H9 (cell line): Measurements from ENCODE around the gene ADAMTS17. TPM values are rescaled to one million over a fixed set of nuclear protein-coding genes. Genes with fewer than 3 reads are reported as not detected.

Experiments used
- DNase-seq: peaks from one replicate; pipeline ENCODE4 v3.0.0-alpha.2; 2017
- H2AFZ ChIP-seq: one replicate; pipeline ENCODE4 v1.6.1; 2013; ENCODE audit warnings: mild to moderate bottlenecking, low read length, control low read depth, moderate library complexity
- H2AK5ac ChIP-seq: 2 replicates; pipeline ENCODE4 v1.6.1; 2013; ENCODE audit warnings: low read length, control low read depth, mixed read lengths; ENCODE audit not compliant: insufficient read length
- H2BK120ac ChIP-seq: one replicate; pipeline ENCODE4 v1.6.1; 2013; ENCODE audit warnings: low read depth, mild to moderate bottlenecking, low read length, control low read depth, inconsistent platforms; ENCODE audit not compliant: poor library complexity, severe bottlenecking
- H2BK12ac ChIP-seq: 2 replicates; pipeline ENCODE4 v1.6.1; 2013; ENCODE audit warnings: low read length, control low read depth, mixed read lengths, low read depth; ENCODE audit not compliant: insufficient read length
- H2BK15ac ChIP-seq: 2 replicates; pipeline ENCODE4 v1.6.1; 2013; ENCODE audit warnings: low read depth, low read length, control low read depth
- H2BK20ac ChIP-seq: one replicate; pipeline ENCODE4 v1.6.1; 2013; ENCODE audit warnings: low read depth, mild to moderate bottlenecking, low read length, control low read depth, inconsistent platforms; ENCODE audit not compliant: poor library complexity, severe bottlenecking
- H2BK5ac ChIP-seq: 2 replicates; pipeline ENCODE4 v1.6.1; 2013; ENCODE audit warnings: low read length, control low read depth, mixed read lengths; ENCODE audit not compliant: insufficient read length
- H3K14ac ChIP-seq: 2 replicates; pipeline ENCODE4 v1.6.1; 2013; ENCODE audit warnings: low read length, control low read depth; ENCODE audit not compliant: insufficient read depth
- H3K18ac ChIP-seq: 2 replicates; pipeline ENCODE4 v1.6.1; 2013; ENCODE audit warnings: low read depth, mild to moderate bottlenecking, mixed read lengths, low read length, control low read depth; ENCODE audit not compliant: insufficient read length
- H3K23ac ChIP-seq: 2 replicates; pipeline ENCODE4 v1.6.1; 2013; ENCODE audit warnings: low read length, control low read depth, mixed read lengths, low read depth; ENCODE audit not compliant: insufficient read length
- H3K23me2 ChIP-seq: 2 replicates; pipeline ENCODE4 v1.6.1; 2013; ENCODE audit warnings: low read depth, mild to moderate bottlenecking, mixed read lengths, low read length, control low read depth; ENCODE audit not compliant: insufficient read length, poor library complexity, severe bottlenecking
- H3K27ac ChIP-seq: 2 replicates; pipeline ENCODE4 v1.5.1; 2013; ENCODE audit warnings: low read length, control low read depth, mixed read lengths, low read depth; ENCODE audit not compliant: insufficient read length
- H3K27me3 ChIP-seq: 2 replicates; pipeline ENCODE4 v1.6.1; 2013; ENCODE audit warnings: low read length, control low read depth, inconsistent platforms; ENCODE audit not compliant: insufficient read depth
- H3K4ac ChIP-seq: 2 replicates; pipeline ENCODE4 v1.6.1; 2013; ENCODE audit warnings: low read depth, mild to moderate bottlenecking, control low read depth, inconsistent platforms, low read length, moderate library complexity
- H3K4me1 ChIP-seq: 2 replicates; pipeline ENCODE4 v1.6.1; 2013; ENCODE audit warnings: low read length, control low read depth, inconsistent platforms; ENCODE audit not compliant: insufficient read depth
- H3K4me2 ChIP-seq: 2 replicates; pipeline ENCODE4 v1.6.1; 2013; ENCODE audit warnings: low read length, control low read depth, mixed read lengths; ENCODE audit not compliant: insufficient read length, insufficient read depth
- H3K56ac ChIP-seq: 2 replicates; pipeline ENCODE4 v1.6.1; 2013; ENCODE audit warnings: low read depth, mild to moderate bottlenecking, mixed read lengths, low read length, control low read depth; ENCODE audit not compliant: insufficient read length
- H3K79me1 ChIP-seq: 2 replicates; pipeline ENCODE4 v1.6.1; 2013; ENCODE audit warnings: low read depth, mild to moderate bottlenecking, moderate library complexity, low read length, control low read depth, inconsistent platforms; ENCODE audit not compliant: insufficient read depth, poor library complexity, severe bottlenecking
- H3K79me2 ChIP-seq: 2 replicates; pipeline ENCODE4 v1.6.1; 2013; ENCODE audit warnings: low read length, control low read depth, inconsistent platforms; ENCODE audit not compliant: insufficient read depth
- H3K9ac ChIP-seq: 2 replicates; pipeline ENCODE4 v1.6.1; 2013; ENCODE audit warnings: low read length, control low read depth, mixed read lengths; ENCODE audit not compliant: insufficient read length; ENCODE audit errors: extremely low read depth
- H3K9me3 ChIP-seq: one replicate; pipeline ENCODE4 v1.6.1; 2013; ENCODE audit warnings: low read depth, low read length, inconsistent platforms; ENCODE audit not compliant: control insufficient read depth
- H3T11ph ChIP-seq: one replicate; pipeline ENCODE4 v1.6.1; 2013; ENCODE audit warnings: mild to moderate bottlenecking, low read length, control low read depth, inconsistent platforms
- H4K20me1 ChIP-seq: one replicate; pipeline ENCODE4 v1.6.1; 2013; ENCODE audit not compliant: control insufficient read depth, insufficient read length, insufficient read depth
- H4K5ac ChIP-seq: 2 replicates; pipeline ENCODE4 v1.6.1; 2013; ENCODE audit warnings: low read depth, mild to moderate bottlenecking, mixed read lengths, low read length, control low read depth; ENCODE audit not compliant: insufficient read length
- H4K8ac ChIP-seq: replicated peaks from 2 replicates; pipeline ENCODE4 v1.6.1; 2013; ENCODE audit warnings: low read length, control low read depth, mixed read lengths, low read depth; ENCODE audit not compliant: insufficient read length
- H4K91ac ChIP-seq: 2 replicates; pipeline ENCODE4 v1.6.1; 2013; ENCODE audit warnings: low read depth, mild to moderate bottlenecking, moderate library complexity, mixed read lengths, low read length, control low read depth; ENCODE audit not compliant: insufficient read length
- H3K27ac Mint-ChIP-seq, 3 experiments: 2 replicates in 2 of 3; 3 replicates in 1 of 3; pipeline ENCODE4 v1.8.0; 2020 to 2021; ENCODE audit warnings: mixed read lengths in 3 of 3, mild to moderate bottlenecking in 1 of 3, moderate library complexity in 1 of 3
- H3K27me3 Mint-ChIP-seq: 2 replicates; pipeline ENCODE4 v1.8.0; 2021; ENCODE audit warnings: low read depth, mild to moderate bottlenecking, moderate library complexity, mixed read lengths
- H3K36me3 Mint-ChIP-seq, 3 experiments: 2 replicates in 2 of 3; 3 replicates in 1 of 3; pipeline ENCODE4 v1.8.0; 2020 to 2021; ENCODE audit warnings: low read depth in 3 of 3, mixed read lengths in 3 of 3; ENCODE audit not compliant: insufficient read depth in 1 of 3
- H3K4me1 Mint-ChIP-seq, 2 experiments: 2 replicates each; pipeline ENCODE4 v1.8.0; 2020; ENCODE audit warnings: mixed read lengths in 2 of 2
- H3K4me3 Mint-ChIP-seq, 2 experiments: 2 replicates in 1 of 2; 3 replicates in 1 of 2; pipeline ENCODE4 v1.8.0; 2020 to 2021; ENCODE audit warnings: mild to moderate bottlenecking in 2 of 2, mixed read lengths in 2 of 2, moderate library complexity in 1 of 2
- H3K9me3 Mint-ChIP-seq, 2 experiments: 2 replicates in 1 of 2; 3 replicates in 1 of 2; pipeline ENCODE4 v1.8.0; 2020; ENCODE audit warnings: mild to moderate bottlenecking in 2 of 2, mixed read lengths in 2 of 2, moderate library complexity in 1 of 2
- WGBS: extraction: QIAGEN DNeasy Blood & Tissue Kit; methylation state at CpG from one replicate; pipeline ENCODE4 v1.1.7; 2013; ENCODE audit warnings: missing lambda C conversion rate, low lambda C conversion rate, mixed read lengths; ENCODE audit not compliant: insufficient read length; ENCODE audit errors: extremely low coverage; 5-methylcytosine and 5-hydroxymethylcytosine counted together
- total RNA-seq: library from RNA; stranded (reverse); gene quantifications from 2 replicates; pipeline ENCODE4 v1.2.1, GENCODE V29; 2021
- TF ChIP-seq, protein P1 (sequence below): fragments of 200-600 bp; sonication (generic); conservative IDR thresholded peaks from 3 replicates; pipeline ENCODE4 v1.8.0; 2021; ENCODE audit warnings: antibody characterized with exemption, mild to moderate bottlenecking

The ADAMTS17 gene
- total RNA-seq, 1 experiment from 2014 or later = 2.9 TPM

DNA sequence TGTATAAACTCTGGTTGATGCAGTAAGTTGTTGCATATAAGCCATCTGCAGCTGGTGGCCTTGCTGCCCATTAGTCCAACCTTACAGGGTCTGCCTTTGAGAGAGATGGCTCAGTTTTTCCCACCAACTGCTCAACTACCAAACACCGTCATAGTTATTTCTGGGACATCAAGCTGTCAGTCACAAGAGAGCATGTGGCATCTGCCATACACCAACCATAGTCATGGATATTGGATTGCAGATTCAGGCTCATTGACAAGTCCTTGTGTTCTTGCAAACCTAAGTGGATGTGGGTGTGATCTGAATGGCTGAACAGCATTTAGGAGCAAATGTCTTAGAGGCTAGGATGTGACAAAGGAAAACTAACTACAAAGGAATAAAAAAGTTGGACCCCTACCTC is 137.6 kb downstream of the ADAMTS17 start:
- no peak overlapping the region for H2BK15ac ChIP-seq
- H3K79me1 ChIP-seq = no peaks in the 10 kb centered on the region
- H2AFZ ChIP-seq = no peak overlapping the region
- Mint-ChIP-seq H3K4me3 (no peak overlapping the region), H3K36me3 (peaks cover 0 to 5% (median 0%) of the 10 kb centered on the region in 3 experiments; a peak in 1 of 7 replicates), H3K9me3 (no peaks in the 10 kb centered on the region; a peak in 1 of 5 replicates), H3K27me3 (peaks cover 6% of the 10 kb centered on the region; the same call in 1 of the 2 replicates), H3K4me1 (peaks cover 21 to 35% of the 10 kb centered on the region in 2 experiments), H3K27ac (no peak overlapping the region)
- no peak overlapping the region for H4K5ac ChIP-seq
- H3K14ac ChIP-seq = no peak overlapping the region
- no peak overlapping the region for H2BK5ac ChIP-seq
- H3K27ac ChIP-seq = no peak overlapping the region
- no peak for DNase-seq
- no peak overlapping the region for H3K4ac ChIP-seq
- H3K23ac ChIP-seq = no peak overlapping the region
- no peaks in the 10 kb centered on the region for H4K20me1 ChIP-seq
- H2BK20ac ChIP-seq = no peak overlapping the region
- H2BK120ac ChIP-seq = no peak overlapping the region
- no peak overlapping the region for H3K4me2 ChIP-seq
- H4K8ac ChIP-seq = no peak overlapping the region
- no peaks in the 10 kb centered on the region for H3K23me2 ChIP-seq
- no peak overlapping the region for H2BK12ac ChIP-seq
- no peaks in the 10 kb centered on the region for H3K79me2 ChIP-seq
- no peaks in the 10 kb centered on the region for H3K27me3 ChIP-seq
- H3K56ac ChIP-seq = no peak overlapping the region
- H2AK5ac ChIP-seq = no peak overlapping the region
- no CpG with 5 or more reads among the region's 1 CpG for WGBS
- no peaks in the 10 kb centered on the region for H3K4me1 ChIP-seq
- TF ChIP-seq, protein P1, sequence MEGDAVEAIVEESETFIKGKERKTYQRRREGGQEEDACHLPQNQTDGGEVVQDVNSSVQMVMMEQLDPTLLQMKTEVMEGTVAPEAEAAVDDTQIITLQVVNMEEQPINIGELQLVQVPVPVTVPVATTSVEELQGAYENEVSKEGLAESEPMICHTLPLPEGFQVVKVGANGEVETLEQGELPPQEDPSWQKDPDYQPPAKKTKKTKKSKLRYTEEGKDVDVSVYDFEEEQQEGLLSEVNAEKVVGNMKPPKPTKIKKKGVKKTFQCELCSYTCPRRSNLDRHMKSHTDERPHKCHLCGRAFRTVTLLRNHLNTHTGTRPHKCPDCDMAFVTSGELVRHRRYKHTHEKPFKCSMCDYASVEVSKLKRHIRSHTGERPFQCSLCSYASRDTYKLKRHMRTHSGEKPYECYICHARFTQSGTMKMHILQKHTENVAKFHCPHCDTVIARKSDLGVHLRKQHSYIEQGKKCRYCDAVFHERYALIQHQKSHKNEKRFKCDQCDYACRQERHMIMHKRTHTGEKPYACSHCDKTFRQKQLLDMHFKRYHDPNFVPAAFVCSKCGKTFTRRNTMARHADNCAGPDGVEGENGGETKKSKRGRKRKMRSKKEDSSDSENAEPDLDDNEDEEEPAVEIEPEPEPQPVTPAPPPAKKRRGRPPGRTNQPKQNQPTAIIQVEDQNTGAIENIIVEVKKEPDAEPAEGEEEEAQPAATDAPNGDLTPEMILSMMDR = no peak
- no peak overlapping the region for H3K9ac ChIP-seq
- no peaks in the 10 kb centered on the region for H3K9me3 ChIP-seq
- no peak overlapping the region for H3T11ph ChIP-seq
- H4K91ac ChIP-seq = no peak overlapping the region
- no peak overlapping the region for H3K18ac ChIP-seq
